IMR-90 (cell line): ENCODE measurements around the gene KRTAP2-1. TPM values are rescaled to one million over a fixed set of nuclear protein-coding genes. Genes with fewer than 3 reads are reported as not detected.

Source experiments
- ATAC-seq: fragments of 200-7000 bp; cut with Tn5 transposase; 2 replicates; pipeline ENCODE4 v1.9.1; 2020; ENCODE audit warnings: low read depth, mild to moderate bottlenecking, moderate library complexity
- BruUV-seq: library from RNA; stranded (reverse); fragments of 400-500 nt; replicated peaks from 2 replicates; lab custom pipeline; 2021; lab: Mats Ljungman, UMichigan
- CTCF ChIA-PET: fragments of 300-600 bp; formaldehyde crosslinking; extraction: SDS; loops from one replicate; lab custom pipeline; 2021; ENCODE audit warnings: antibody characterized with exemption; lab: Yijun Ruan, JAX
- POLR2A ChIA-PET: fragments of 300-600 bp; sonication (Branson Sonifier 250); formaldehyde crosslinking; loops from one replicate; lab custom pipeline; 2022; ENCODE audit warnings: antibody characterized with exemption; ENCODE audit not compliant: unreplicated experiment; lab: Charles Lee
- DNase-seq: peaks from one replicate; pipeline ENCODE4 v3.0.0; 2013
- H2AFZ ChIP-seq: replicated peaks from 2 replicates; pipeline ENCODE3; 2013; ENCODE audit warnings: low read length, mild to moderate bottlenecking; ENCODE audit not compliant: poor library complexity
- H2AK5ac ChIP-seq: 2 replicates; pipeline ENCODE4 v1.6.1; 2013; ENCODE audit warnings: low read depth, low read length, inconsistent platforms
- H2AK9ac ChIP-seq: replicated peaks from 2 replicates; pipeline ENCODE3; 2013; ENCODE audit warnings: mild to moderate bottlenecking, low read depth, low read length, moderate library complexity; ENCODE audit not compliant: poor library complexity
- H2BK120ac ChIP-seq: 2 replicates; pipeline ENCODE4 v1.6.1; 2013; ENCODE audit warnings: low read depth, low read length, inconsistent platforms
- H2BK15ac ChIP-seq: 3 replicates; pipeline ENCODE4 v1.6.1; 2013; ENCODE audit warnings: low read depth, low read length, inconsistent platforms
- H2BK20ac ChIP-seq: 2 replicates; pipeline ENCODE4 v1.6.1; 2013; ENCODE audit warnings: low read depth, mild to moderate bottlenecking, inconsistent platforms, low read length, moderate library complexity
- H2BK5ac ChIP-seq: 2 replicates; pipeline ENCODE4 v1.6.1; 2013; ENCODE audit warnings: mild to moderate bottlenecking, low read depth, low read length, inconsistent platforms; ENCODE audit not compliant: poor library complexity, severe bottlenecking
- H3K14ac ChIP-seq: replicated peaks from 2 replicates; pipeline ENCODE4 v1.6.1; 2013; ENCODE audit warnings: low read depth, low read length, inconsistent platforms
- H3K18ac ChIP-seq: 2 replicates; pipeline ENCODE4 v1.6.1; 2013; ENCODE audit warnings: low read depth, low read length, control low read depth
- H3K23ac ChIP-seq: 2 replicates; pipeline ENCODE4 v1.6.1; 2013; ENCODE audit warnings: low read depth, low read length, inconsistent platforms
- H3K27ac ChIP-seq: 2 replicates; pipeline ENCODE4 v1.5.1; 2013; ENCODE audit warnings: mild to moderate bottlenecking, control low read depth, low read length; ENCODE audit not compliant: insufficient read depth
- H3K27me3 ChIP-seq: 2 replicates; pipeline ENCODE4 v1.6.1; 2013; ENCODE audit warnings: low read length; ENCODE audit not compliant: control insufficient read depth, insufficient read depth
- H3K36me3 ChIP-seq: 2 replicates; pipeline ENCODE4 v1.6.1; 2013; ENCODE audit warnings: low read length, mixed read lengths; ENCODE audit not compliant: control insufficient read depth, insufficient read depth
- H3K4ac ChIP-seq: 2 replicates; pipeline ENCODE4 v1.6.1; 2013; ENCODE audit warnings: low read depth, low read length, inconsistent platforms
- H3K4me1 ChIP-seq: 2 replicates; pipeline ENCODE4 v1.6.1; 2013; ENCODE audit warnings: low read length, mixed read lengths; ENCODE audit not compliant: control insufficient read depth, insufficient read depth
- H3K4me2 ChIP-seq: 2 replicates; pipeline ENCODE4 v1.6.1; 2013; ENCODE audit warnings: low read depth, mild to moderate bottlenecking, control low read depth, low read length, moderate library complexity
- H3K4me3 ChIP-seq: 2 replicates; pipeline ENCODE4 v1.5.1; 2013; ENCODE audit warnings: low read depth, mild to moderate bottlenecking, control low read depth, low read length, moderate library complexity; ENCODE audit not compliant: insufficient read depth
- H3K56ac ChIP-seq: 2 replicates; pipeline ENCODE4 v1.6.1; 2013; ENCODE audit warnings: low read length, inconsistent platforms; ENCODE audit not compliant: insufficient read depth; ENCODE audit errors: extremely low read depth
- H3K79me1 ChIP-seq, 2 experiments: 2 replicates each; pipeline ENCODE4 v1.6.1; 2013; ENCODE audit warnings: low read length in 2 of 2, inconsistent platforms in 1 of 2, low read depth in 1 of 2
- H3K9ac ChIP-seq: 2 replicates; pipeline ENCODE4 v1.6.1; 2013; ENCODE audit warnings: low read depth, low read length, control low read depth
- H3K9me1 ChIP-seq: 2 replicates; pipeline ENCODE4 v1.6.1; 2013; ENCODE audit warnings: low read length, inconsistent platforms; ENCODE audit not compliant: insufficient read depth
- H3K9me3 ChIP-seq: 2 replicates; pipeline ENCODE4 v1.6.1; 2013; ENCODE audit warnings: low read length; ENCODE audit not compliant: control insufficient read depth, insufficient read depth
- H4K20me1 ChIP-seq: 2 replicates; pipeline ENCODE4 v1.6.1; 2013; ENCODE audit warnings: low read length, inconsistent platforms; ENCODE audit not compliant: insufficient read depth
- H4K5ac ChIP-seq: 2 replicates; pipeline ENCODE4 v1.6.1; 2013; ENCODE audit warnings: mild to moderate bottlenecking, low read depth, low read length, control low read depth
- H4K8ac ChIP-seq, 2 experiments: 2 replicates each; pipeline ENCODE4 v1.6.1; 2013; ENCODE audit warnings: low read depth in 2 of 2, low read length in 2 of 2, control low read depth in 1 of 2, inconsistent platforms in 1 of 2
- H4K91ac ChIP-seq: 2 replicates; pipeline ENCODE4 v1.6.1; 2013; ENCODE audit warnings: low read depth, low read length, inconsistent platforms; ENCODE audit not compliant: insufficient read depth
- BHLHE40 ChIP-seq: fragments of 150-350 bp; IDR thresholded peaks from 2 replicates; pipeline ENCODE4 v1.6.1; 2016; ENCODE audit warnings: mild to moderate bottlenecking, low read depth, low read length
- CEBPB ChIP-seq: IDR thresholded peaks from 2 replicates; pipeline ENCODE4 v1.6.1; 2012; ENCODE audit warnings: low read depth, low read length, improper control_type of control experiment
- CHD1 ChIP-seq: IDR thresholded peaks from 2 replicates; pipeline ENCODE4 v1.6.1; 2012; ENCODE audit warnings: low read depth, low read length, improper control_type of control experiment
- FOS ChIP-seq: fragments of 150-350 bp; IDR thresholded peaks from 2 replicates; pipeline ENCODE4 v1.6.1; 2016; ENCODE audit warnings: low read depth, low read length
- MAFK ChIP-seq: IDR thresholded peaks from 2 replicates; pipeline ENCODE4 v1.6.1; 2012; ENCODE audit warnings: low read depth, low read length, improper control_type of control experiment
- MAZ ChIP-seq: IDR thresholded peaks from 2 replicates; pipeline ENCODE4 v1.6.1; 2012; ENCODE audit warnings: low read depth, mild to moderate bottlenecking, low read length, improper control_type of control experiment, moderate library complexity, borderline replicate concordance
- MXI1 ChIP-seq: IDR thresholded peaks from 2 replicates; pipeline ENCODE4 v1.6.1; 2012; ENCODE audit warnings: low read depth, mild to moderate bottlenecking, low read length, moderate library complexity, borderline replicate concordance
- NFE2L2 ChIP-seq: fragments of 150-350 bp; IDR thresholded peaks from 2 replicates; pipeline ENCODE4 v1.6.1; 2016; ENCODE audit warnings: low read depth, mild to moderate bottlenecking, low read length
- POLR2A ChIP-seq: IDR thresholded peaks from 2 replicates; pipeline ENCODE4 v1.6.1; 2012; ENCODE audit warnings: mild to moderate bottlenecking, low read depth, low read length
- RAD21 ChIP-seq: IDR thresholded peaks from 2 replicates; pipeline ENCODE4 v1.6.1; 2012; ENCODE audit warnings: low read length, improper control_type of control experiment
- RCOR1 ChIP-seq: IDR thresholded peaks from 2 replicates; pipeline ENCODE4 v1.6.1; 2012; ENCODE audit warnings: mild to moderate bottlenecking, low read length, improper control_type of control experiment; ENCODE audit not compliant: insufficient replicate concordance
- RFX5 ChIP-seq: IDR thresholded peaks from 2 replicates; pipeline ENCODE4 v1.8.0; 2012; ENCODE audit warnings: low read depth, mild to moderate bottlenecking, low read length, moderate library complexity
- SMC3 ChIP-seq: fragments of 150-350 bp; IDR thresholded peaks from 2 replicates; pipeline ENCODE4 v1.6.1; 2016; ENCODE audit warnings: low read depth, mild to moderate bottlenecking, antibody characterized with exemption, low read length, moderate library complexity
- WGBS, 2 experiments: methylation state at CpG; one replicate each; pipeline versions ENCODE4 v1.1.5 to v1.1.7; 2013; ENCODE audit warnings: missing lambda C conversion rate in 2 of 2; ENCODE audit not compliant: insufficient read length in 1 of 2; ENCODE audit errors: extremely low coverage in 2 of 2; 5-methylcytosine and 5-hydroxymethylcytosine counted together
- dilution Hi-C: fragments of 300-500 bp; cut with HindIII; formaldehyde crosslinking; loops from one replicate; pipeline ENCODE4 v1.14.3; 2018; ENCODE audit warnings: low sequenced_read_pairs; ENCODE audit not compliant: unreplicated experiment
- in situ Hi-C: fragments of 300-500 bp; cut with MboI; formaldehyde crosslinking; loops from 3 replicates; pipeline ENCODE4 v1.14.3; 2019; ENCODE audit warnings: low sequenced_read_pairs, inconsistent platforms, mixed read lengths
- intact Hi-C: fragments of 100-400 bp; cut with micrococcal nuclease; formaldehyde crosslinking; loops from 2 replicates; pipeline ENCODE4 v1.10.0; 2022
- polyA plus RNA-seq, 3 experiments: library from polyadenylated mRNA; depleted of rRNA; stranded (reverse); fragments of >200 nt; gene quantifications; 2 replicates each; pipeline ENCODE4 v1.2.3, GENCODE V29; 2012; ENCODE audit warnings: low replicate concordance in 1 of 3
- total RNA-seq: library from RNA; depleted of rRNA; stranded (reverse); fragments of >200 nt; gene quantifications from 2 replicates; pipeline ENCODE4 v1.2.3, GENCODE V29; 2012
- TF ChIP-seq, protein P1 (sequence below): conservative IDR thresholded peaks from 2 replicates; pipeline ENCODE4 v1.5.1; 2012; ENCODE audit warnings: mild to moderate bottlenecking, low read depth, low read length, improper control_type of control experiment
- TF ChIP-seq, protein P2 (sequence below): fragments of 150-350 bp; IDR thresholded peaks from 2 replicates; pipeline ENCODE4 v1.6.1; 2016; ENCODE audit warnings: low read depth, mild to moderate bottlenecking, low read length, moderate library complexity, borderline replicate concordance
- TF ChIP-seq, protein P3 (sequence below): fragments of 150-350 bp; IDR thresholded peaks from 2 replicates; pipeline ENCODE4 v1.6.1; 2017; ENCODE audit warnings: mild to moderate bottlenecking, antibody characterized with exemption, low read length, low read depth

Gene KRTAP2-1
- total and polyA plus RNA-seq, 2 of the 4 experiments (the other 2 are of a cell fraction) = not detected

DNA sequence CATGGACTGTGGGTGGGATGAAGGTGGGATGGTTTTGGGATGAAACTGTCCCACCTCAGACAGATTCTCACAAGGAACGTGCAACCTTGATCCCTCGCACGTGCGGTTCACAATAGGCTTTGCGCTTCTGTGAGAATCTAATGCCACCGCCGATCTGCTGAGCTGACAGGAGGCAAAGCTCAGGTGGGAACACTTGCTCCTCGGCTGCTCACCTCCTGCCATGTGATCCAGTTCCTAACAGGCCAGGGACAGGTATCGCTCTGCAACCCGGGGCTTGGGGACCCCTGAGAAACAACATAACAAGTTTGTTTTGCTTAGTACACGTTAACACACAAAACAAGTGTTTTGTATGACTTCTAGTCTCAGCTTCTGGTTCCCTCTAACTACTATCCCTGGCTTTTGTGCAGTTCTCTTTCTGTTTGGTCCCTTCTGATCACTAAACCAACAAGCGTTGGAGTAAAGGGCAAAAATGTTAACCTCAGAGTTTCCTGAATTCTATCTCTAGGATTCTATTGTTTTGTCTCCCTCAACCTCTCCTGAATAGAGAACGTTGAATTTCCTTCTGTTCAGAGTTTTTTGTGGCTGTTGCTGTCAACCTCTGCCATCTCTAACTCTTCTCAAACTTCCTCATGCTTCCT, 30.4 kb downstream of the KRTAP2-1 start:
- Histone ChIP-seq H2BK120ac (no peak overlapping the region), H4K5ac (no peak overlapping the region), H2BK15ac (no peak overlapping the region), H3K23ac (no peak overlapping the region), H3K18ac (no peak overlapping the region), H3K27me3 (no peaks in the 10 kb centered on the region; the same call in 1 of the 2 replicates), H3K9me3 (no peaks in the 10 kb centered on the region; the same call in 1 of the 2 replicates), H3K4me3 (no peak overlapping the region), H2AK5ac (no peak overlapping the region), H3K4ac (no peak overlapping the region), H3K14ac (no peak overlapping the region), H2BK5ac (no peak overlapping the region), H3K9ac (no peak overlapping the region), H2BK20ac (no peak overlapping the region), H3K79me1 (no peaks in the 10 kb centered on the region), H3K27ac (no peak overlapping the region), H3K9me1 (no peaks in the 10 kb centered on the region; the same call in 1 of the 2 replicates), H3K4me2 (no peak overlapping the region), H3K4me1 (peaks cover 1% of the 10 kb centered on the region; the same call in 1 of the 2 replicates), H2AK9ac (no peak overlapping the region), H4K8ac (no peak overlapping the region), H3K56ac (no peak overlapping the region), H2AFZ (no peak overlapping the region), H3K36me3 (no peaks in the 10 kb centered on the region), H4K91ac (no peak overlapping the region; the same call in 1 of the 2 replicates), H4K20me1 (no peaks in the 10 kb centered on the region)
- intact Hi-C loops = no loop called here
- ChIA-PET POLR2A (no interaction called here), CTCF (no interaction called here)
- dilution Hi-C loops = no loop called here
- in situ Hi-C loops = no loop called here
- BruUV-seq = no TSS peak
- WGBS, 2 experiments = 100% methylated on average over 6 of the region's 13 CpGs; no CpG with 5 or more reads in 1 of the 2 experiments
- DNase-seq (no peak), ATAC-seq (no peak)
- TF ChIP-seq MAZ = no peak
- TF ChIP-seq, protein P1, sequence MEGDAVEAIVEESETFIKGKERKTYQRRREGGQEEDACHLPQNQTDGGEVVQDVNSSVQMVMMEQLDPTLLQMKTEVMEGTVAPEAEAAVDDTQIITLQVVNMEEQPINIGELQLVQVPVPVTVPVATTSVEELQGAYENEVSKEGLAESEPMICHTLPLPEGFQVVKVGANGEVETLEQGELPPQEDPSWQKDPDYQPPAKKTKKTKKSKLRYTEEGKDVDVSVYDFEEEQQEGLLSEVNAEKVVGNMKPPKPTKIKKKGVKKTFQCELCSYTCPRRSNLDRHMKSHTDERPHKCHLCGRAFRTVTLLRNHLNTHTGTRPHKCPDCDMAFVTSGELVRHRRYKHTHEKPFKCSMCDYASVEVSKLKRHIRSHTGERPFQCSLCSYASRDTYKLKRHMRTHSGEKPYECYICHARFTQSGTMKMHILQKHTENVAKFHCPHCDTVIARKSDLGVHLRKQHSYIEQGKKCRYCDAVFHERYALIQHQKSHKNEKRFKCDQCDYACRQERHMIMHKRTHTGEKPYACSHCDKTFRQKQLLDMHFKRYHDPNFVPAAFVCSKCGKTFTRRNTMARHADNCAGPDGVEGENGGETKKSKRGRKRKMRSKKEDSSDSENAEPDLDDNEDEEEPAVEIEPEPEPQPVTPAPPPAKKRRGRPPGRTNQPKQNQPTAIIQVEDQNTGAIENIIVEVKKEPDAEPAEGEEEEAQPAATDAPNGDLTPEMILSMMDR = no peak
- no peak for TF ChIP-seq POLR2A
- no peak for TF ChIP-seq RFX5
- no peak for TF ChIP-seq RCOR1
- no peak for TF ChIP-seq CHD1
- no peak for TF ChIP-seq BHLHE40
- TF ChIP-seq RAD21 = no peak
- TF ChIP-seq NFE2L2 = no peak
- TF ChIP-seq, protein P2, sequence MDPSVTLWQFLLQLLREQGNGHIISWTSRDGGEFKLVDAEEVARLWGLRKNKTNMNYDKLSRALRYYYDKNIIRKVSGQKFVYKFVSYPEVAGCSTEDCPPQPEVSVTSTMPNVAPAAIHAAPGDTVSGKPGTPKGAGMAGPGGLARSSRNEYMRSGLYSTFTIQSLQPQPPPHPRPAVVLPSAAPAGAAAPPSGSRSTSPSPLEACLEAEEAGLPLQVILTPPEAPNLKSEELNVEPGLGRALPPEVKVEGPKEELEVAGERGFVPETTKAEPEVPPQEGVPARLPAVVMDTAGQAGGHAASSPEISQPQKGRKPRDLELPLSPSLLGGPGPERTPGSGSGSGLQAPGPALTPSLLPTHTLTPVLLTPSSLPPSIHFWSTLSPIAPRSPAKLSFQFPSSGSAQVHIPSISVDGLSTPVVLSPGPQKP = no peak
- no peak for TF ChIP-seq FOS
- TF ChIP-seq, protein P3, sequence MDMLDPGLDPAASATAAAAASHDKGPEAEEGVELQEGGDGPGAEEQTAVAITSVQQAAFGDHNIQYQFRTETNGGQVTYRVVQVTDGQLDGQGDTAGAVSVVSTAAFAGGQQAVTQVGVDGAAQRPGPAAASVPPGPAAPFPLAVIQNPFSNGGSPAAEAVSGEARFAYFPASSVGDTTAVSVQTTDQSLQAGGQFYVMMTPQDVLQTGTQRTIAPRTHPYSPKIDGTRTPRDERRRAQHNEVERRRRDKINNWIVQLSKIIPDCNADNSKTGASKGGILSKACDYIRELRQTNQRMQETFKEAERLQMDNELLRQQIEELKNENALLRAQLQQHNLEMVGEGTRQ = no peak
- no peak for TF ChIP-seq MAFK
- no peak for TF ChIP-seq CEBPB
- no peak for TF ChIP-seq SMC3
- no peak for TF ChIP-seq MXI1
